Activated CD4-positive, alpha-beta T cell treated with anti-CD3 and anti-CD28 coated beads, Interleukin-2, amount 50 U/mL, for 24 hours (primary cell): ENCODE data around the gene TAF11L8.
"Not testable (repeated sequence)": the region's sequence is repeated elsewhere in the genome, so short reads cannot be mapped to it uniquely, and the experiment has no call there.

Experiments
- DNase-seq, 2 donors: peaks; one replicate each; pipeline ENCODE4 v3.0.0-alpha.2; 2020; ENCODE audit warnings: low read depth in 1 of 2, low spot score in 1 of 2

The TAF11L8 gene

DNA sequence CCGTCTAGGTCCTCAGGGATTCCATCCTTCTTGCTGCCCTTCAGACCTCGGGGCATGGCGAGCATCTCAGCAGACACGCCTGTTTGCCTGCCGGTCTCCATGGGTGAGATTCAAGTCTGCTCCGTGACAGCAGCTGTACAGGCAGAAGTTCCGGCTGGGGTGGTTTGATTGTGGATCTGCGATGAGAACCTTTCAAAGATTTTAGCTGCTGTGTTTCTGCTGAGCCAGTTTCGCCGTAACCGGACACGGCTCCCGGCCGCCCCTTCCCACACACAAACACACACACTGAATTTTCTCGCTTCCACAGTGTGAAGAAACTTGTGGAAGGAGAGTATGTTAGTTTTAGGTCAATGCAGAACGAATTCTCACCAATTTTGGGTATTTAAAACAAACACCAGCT, at the start of gene TAF11L8:
Gene TAF11L8, minus strand, starts transcription at position 101 of the 400 bp plus-strand sequence.
- DNase-seq, result not testable (repeated sequence)

DNA sequence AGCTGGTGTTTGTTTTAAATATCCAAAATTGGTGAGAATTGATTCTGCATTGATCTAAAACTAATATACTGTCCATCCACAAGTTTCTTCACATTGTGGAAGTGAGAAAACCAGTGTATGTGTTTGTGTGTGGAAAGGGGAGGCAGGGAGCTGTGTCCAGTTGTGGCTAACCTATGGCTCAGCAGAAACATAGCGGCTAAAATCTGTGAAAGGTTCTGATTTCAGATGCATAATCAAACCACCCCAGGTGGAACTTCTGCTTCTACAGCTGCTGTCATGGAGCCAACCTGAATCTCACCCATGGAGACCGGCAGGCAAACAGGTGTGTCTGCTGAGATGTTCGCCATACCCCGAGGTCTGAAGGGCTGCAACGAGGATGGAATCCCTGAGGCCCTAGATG, 43.4 kb upstream of the TAF11L8 start, which contains the start of gene TAF11L14:
Gene TAF11L14, plus strand, starts transcription at position 301 of the 400 bp plus-strand sequence.
- no peak for DNase-seq

DNA sequence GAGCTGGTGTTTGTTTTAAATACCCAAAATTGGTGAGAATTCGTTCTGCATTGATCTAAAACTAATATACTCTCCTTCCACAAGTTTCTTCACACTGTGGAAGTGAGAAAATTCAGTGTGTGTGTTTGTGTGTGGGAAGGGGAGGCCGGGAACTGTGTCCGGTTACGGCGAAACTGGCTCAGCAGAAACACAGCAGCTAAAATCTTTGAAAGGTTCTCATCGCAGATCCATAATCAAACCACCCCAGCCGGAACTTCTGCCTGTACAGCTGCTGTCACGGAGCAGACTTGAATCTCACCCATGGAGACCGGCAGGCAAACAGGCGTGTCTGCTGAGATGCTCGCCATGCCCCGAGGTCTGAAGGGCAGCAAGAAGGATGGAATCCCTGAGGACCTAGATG, 41.0 kb upstream of the TAF11L8 start, which contains the start of gene TAF11L13:
Gene TAF11L13, plus strand, starts transcription at position 301 of the 400 bp plus-strand sequence.
- not testable (repeated sequence) for DNase-seq

DNA sequence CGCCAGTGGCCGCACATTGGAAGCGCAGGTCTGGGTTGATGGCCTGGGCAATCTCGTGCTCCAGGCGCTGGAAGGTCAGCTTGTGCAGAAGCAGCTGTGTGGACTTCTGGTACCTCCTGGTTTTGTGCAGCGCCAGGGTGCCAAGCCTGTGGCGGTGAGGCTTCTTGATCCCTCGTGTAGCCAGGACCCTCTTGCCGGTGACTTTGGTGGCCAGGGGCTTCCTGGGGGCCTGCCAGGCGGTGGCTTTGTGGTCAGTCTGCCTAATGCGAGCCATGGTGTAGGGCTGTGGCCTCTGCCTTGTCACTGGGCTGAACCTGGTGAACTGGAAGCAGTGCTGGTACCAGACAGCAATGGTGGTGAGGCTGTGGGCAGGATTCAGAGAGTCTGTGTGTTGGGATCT, 34.9 kb upstream of the TAF11L8 start:
- no peak for DNase-seq

DNA sequence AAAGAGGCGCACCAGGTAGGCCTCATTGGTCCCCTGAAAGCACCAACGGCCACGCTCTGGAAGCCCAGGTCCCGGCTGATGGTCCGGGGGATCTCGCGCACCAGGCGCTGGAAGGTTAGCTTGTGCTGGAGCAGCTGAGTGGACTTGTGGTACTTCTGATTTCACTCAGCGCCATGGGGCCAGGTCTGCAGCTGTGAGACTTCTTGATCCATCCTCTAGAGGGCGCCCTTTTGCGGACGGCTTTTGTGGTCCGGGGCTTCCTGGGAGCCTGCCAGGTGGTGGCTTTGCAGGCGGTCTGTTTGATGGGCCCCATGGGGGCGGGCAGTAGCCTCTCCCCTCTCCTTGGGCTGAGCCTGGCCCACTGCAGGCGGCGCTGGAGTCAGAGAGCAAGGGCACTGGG, 29.9 kb upstream of the TAF11L8 start:
- no peak for DNase-seq

DNA sequence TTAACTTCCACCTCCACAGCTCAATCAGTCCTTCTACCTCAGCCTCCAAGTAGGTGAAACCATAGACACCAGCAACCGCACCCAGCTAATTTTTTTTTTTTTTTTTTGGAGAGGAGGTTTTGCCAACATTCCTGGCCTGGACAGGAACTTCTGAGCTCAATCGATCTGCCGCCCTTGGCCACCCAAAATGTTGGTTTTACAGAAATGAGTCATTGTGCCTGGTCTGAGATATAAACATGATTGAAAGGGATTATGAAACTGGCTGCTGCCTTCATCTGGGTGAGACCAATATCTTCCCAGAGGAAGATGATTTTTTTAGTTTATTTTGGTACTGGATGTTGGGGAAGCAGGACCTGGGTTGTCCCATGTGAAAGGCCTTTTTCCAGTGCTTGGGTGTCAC, 28.6 kb upstream of the TAF11L8 start:
- DNase-seq, result no peak

DNA sequence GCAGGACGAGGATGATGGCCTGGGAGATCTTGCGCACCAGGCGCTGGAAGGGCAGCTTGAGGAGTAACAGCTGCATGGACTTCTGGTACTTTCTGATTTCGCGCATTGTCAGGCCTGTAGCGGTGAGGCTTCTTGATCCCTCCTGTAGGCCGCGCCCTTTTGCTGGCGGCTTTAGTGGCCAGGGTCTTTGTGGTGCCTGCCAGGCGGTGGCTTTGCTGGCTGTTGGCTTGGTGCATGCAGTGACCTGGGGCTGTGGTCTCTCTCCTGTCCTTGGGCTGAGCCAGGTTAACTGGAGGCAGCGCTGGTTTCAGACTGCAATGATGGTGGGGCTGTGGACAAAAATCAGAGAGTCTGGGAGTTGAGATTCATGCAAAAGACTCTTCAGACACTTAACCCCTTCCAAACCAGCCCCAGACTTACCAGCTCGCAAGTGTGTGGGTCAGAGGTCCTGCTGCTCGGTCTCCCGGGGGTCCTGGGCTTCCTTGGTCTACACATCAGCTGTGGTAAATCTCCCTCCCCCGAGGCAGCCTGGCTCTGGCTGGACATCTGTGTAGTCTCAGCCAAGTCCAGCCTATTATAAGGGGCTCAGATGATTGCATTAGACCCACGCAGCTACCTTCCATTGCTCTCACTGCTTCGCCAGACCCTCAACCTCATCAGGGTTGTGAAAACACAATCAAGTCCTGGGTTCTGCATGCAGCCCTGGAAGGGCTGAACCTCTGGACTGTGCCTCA, 24.3 kb upstream of the TAF11L8 start:
- DNase-seq, result no peak

DNA sequence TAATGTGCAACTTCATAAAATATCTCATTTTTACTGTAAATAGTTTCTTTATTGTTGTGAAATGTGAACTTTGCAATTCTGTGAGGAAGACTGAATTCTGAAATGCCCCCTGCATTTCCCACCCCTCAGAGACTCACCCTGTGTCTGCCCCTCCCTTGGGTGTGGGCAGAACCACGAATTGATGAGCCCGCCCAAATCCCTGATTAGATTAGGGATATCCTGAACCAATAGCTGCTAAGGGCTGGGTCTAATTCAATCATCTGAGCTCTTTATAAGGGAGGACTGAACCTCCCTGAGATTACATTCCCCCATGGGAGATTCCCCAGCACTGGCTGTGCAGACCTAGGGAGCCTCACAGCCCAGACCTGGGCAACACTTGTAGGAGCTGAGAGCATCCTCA, 19.3 kb upstream of the TAF11L8 start, which contains the start of gene TAF11L12:
Gene TAF11L12, plus strand, starts transcription at position 301 of the 400 bp plus-strand sequence.
- DNase-seq, result not testable (repeated sequence)

DNA sequence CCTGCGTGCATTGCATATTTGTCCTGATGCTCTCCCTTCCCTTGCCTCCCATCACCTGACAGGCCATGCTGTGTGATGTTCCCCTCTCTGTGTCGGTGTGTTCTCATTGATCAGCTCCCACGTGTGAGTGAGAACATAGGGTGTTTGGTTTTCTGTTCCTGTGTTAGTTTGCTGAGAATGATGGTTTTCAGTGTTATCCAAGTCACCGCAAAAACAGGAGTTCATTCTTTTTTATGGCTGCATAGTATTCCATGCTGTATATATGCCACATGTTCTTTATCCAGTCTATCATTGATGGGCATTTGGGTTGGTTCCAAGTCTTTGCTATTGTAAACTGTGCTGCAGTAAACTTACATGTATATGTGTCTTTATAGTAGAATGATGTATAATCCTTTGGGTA, 16.7 kb upstream of the TAF11L8 start:
- DNase-seq, result not testable (repeated sequence)

DNA sequence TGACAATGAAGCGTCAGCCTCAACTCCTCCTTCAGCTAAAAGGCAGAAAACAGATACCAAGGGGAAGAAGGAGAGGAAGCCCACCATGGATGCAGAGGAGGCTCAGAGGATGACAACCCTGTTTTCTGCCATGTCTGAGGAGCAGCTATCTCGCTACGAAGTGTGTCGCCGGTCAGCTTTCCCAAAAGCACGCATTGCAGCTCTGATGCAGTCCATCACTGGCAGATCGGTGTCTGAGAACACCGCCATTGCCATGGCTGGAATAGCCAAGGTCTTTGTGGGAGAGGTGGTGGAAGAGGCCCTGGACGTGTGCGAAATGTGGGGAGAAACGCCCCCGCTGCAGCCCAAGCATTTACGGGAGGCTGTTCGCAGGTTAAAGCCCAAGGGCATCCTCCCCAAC, 14.2 kb upstream of the TAF11L8 start:
- no peak for DNase-seq

DNA sequence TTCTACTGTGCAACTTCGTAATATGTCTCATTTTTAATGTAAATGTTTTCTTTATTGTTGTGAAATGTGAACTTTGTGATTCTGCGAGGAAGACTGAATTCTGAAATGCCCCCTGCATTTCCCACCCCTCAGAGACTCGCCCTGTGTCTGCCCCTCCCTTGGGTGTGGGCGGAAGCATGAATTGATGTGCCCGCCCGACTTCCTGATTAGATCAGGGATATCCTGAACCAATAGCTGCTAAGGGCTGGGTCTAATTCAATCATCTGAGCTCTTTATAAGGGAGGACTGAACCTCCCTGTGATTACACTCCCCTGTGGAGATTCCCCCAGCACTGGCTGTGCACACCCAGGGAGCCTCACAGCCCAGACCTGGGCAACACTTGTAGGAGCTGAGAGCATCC, 13.1 kb upstream of the TAF11L8 start, which contains the start of gene TAF11L11:
Gene TAF11L11, plus strand, starts transcription at position 304 of the 400 bp plus-strand sequence.
- DNase-seq, result not testable (repeated sequence)

DNA sequence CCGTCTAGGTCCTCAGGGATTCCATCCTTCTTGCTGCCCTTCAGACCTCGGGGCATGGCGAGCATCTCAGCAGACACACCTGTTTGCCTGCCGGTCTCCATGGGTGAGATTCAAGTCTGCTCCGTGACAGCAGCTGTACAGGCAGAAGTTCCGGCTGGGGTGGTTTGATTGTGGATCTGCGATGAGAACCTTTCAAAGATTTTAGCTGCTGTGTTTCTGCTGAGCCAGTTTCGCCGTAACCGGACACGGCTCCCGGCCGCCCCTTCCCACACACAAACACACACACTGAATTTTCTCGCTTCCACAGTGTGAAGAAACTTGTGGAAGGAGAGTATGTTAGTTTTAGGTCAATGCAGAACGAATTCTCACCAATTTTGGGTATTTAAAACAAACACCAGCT, 7.0 kb upstream of the TAF11L8 start, which contains the start of gene TAF11L10:
Gene TAF11L10, minus strand, starts transcription at position 101 of the 400 bp plus-strand sequence.
- DNase-seq, result not testable (repeated sequence)

DNA sequence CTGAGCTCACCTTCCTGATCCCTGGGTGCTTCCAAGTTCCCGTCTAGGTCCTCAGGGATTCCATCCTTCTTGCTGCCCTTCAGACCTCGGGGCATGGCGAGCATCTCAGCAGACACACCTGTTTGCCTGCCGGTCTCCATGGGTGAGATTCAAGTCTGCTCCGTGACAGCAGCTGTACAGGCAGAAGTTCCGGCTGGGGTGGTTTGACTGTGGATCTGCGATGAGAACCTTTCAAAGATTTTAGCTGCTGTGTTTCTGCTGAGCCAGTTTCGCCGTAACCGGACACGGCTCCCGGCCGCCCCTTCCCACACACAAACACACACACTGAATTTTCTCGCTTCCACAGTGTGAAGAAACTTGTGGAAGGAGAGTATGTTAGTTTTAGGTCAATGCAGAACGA, 3.5 kb upstream of the TAF11L8 start, which contains the start of gene TAF11L9:
Gene TAF11L9, minus strand, starts transcription at position 140 of the 400 bp plus-strand sequence.
- not testable (repeated sequence) for DNase-seq

DNA sequence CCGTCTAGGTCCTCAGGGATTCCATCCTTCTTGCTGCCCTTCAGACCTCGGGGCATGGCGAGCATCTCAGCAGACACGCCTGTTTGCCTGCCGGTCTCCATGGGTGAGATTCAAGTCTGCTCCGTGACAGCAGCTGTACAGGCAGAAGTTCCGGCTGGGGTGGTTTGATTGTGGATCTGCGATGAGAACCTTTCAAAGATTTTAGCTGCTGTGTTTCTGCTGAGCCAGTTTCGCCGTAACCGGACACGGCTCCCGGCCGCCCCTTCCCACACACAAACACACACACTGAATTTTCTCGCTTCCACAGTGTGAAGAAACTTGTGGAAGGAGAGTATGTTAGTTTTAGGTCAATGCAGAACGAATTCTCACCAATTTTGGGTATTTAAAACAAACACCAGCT, 5.1 kb downstream of the TAF11L8 start, which contains the start of gene TAF11L7:
Gene TAF11L7, minus strand, starts transcription at position 101 of the 400 bp plus-strand sequence.
- DNase-seq, result not testable (repeated sequence)
